SU-DHL-6 (cell line): ENCODE results near the gene MED1.
"Not testable (repeated sequence)": the region's sequence is repeated elsewhere in the genome, so short reads cannot be mapped to it uniquely, and the experiment has no call there.

Source experiments
- EZH2phosphoT487 ChIP-seq: fragments of 200-600 bp; sonication (generic), shearing (Covaris generic); conservative IDR thresholded peaks from 2 replicates; pipeline ENCODE4 v1.6.1; 2018; ENCODE audit warnings: mild to moderate bottlenecking, antibody characterized with exemption, low read length, moderate library complexity, mixed read lengths
- TF ChIP-seq, protein P1 (sequence below): fragments of 200-600 bp; sonication (generic); IDR thresholded peaks from one replicate; pipeline ENCODE4 v1.5.1; 2017; ENCODE audit warnings: antibody characterized with exemption, mild to moderate bottlenecking, low read length, moderate library complexity; ENCODE audit not compliant: insufficient read depth, poor library complexity, severe bottlenecking

DNA sequence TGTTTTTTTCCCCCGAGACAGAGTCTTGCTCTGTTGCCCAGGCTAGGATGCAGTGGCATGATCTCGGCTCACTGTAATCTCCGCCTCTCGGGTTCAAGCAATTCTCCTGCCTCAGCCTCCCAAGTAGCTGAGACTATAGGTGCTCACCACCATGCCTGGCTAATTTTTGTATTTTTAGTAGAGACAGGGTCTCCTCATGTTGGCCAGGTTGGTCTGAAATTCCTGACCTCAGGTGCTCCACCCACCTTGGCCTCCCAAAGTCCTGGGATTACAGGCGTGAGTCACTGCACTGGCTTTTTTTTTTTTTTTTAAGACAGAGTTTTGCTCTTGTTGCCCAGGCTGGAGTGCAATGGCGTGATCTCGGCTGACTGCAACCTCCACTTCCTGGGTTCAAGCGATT, 28.6 kb upstream of the MED1 start:
- TF ChIP-seq, protein P1, sequence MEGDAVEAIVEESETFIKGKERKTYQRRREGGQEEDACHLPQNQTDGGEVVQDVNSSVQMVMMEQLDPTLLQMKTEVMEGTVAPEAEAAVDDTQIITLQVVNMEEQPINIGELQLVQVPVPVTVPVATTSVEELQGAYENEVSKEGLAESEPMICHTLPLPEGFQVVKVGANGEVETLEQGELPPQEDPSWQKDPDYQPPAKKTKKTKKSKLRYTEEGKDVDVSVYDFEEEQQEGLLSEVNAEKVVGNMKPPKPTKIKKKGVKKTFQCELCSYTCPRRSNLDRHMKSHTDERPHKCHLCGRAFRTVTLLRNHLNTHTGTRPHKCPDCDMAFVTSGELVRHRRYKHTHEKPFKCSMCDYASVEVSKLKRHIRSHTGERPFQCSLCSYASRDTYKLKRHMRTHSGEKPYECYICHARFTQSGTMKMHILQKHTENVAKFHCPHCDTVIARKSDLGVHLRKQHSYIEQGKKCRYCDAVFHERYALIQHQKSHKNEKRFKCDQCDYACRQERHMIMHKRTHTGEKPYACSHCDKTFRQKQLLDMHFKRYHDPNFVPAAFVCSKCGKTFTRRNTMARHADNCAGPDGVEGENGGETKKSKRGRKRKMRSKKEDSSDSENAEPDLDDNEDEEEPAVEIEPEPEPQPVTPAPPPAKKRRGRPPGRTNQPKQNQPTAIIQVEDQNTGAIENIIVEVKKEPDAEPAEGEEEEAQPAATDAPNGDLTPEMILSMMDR: not testable (repeated sequence)
- TF ChIP-seq EZH2phosphoT487: not testable (repeated sequence)
